GM21528 (cell line): ENCODE measurements around the gene FBF1.
A peak's percentile ranks its signal among the peaks of the same experiment; 100 is the strongest.
"Not testable (repeated sequence)": the region's sequence is repeated elsewhere in the genome, so short reads cannot be mapped to it uniquely, and the experiment has no call there.

ENCODE experiments used
- ATAC-seq: cut with Tn5 transposase; IDR thresholded peaks from one replicate; pipeline ENCODE4 v1.9.1; 2021; ENCODE audit warnings: mild to moderate bottlenecking, moderate library complexity; ENCODE audit not compliant: unreplicated experiment, low FRiP score

FBF1 gene, protein sequence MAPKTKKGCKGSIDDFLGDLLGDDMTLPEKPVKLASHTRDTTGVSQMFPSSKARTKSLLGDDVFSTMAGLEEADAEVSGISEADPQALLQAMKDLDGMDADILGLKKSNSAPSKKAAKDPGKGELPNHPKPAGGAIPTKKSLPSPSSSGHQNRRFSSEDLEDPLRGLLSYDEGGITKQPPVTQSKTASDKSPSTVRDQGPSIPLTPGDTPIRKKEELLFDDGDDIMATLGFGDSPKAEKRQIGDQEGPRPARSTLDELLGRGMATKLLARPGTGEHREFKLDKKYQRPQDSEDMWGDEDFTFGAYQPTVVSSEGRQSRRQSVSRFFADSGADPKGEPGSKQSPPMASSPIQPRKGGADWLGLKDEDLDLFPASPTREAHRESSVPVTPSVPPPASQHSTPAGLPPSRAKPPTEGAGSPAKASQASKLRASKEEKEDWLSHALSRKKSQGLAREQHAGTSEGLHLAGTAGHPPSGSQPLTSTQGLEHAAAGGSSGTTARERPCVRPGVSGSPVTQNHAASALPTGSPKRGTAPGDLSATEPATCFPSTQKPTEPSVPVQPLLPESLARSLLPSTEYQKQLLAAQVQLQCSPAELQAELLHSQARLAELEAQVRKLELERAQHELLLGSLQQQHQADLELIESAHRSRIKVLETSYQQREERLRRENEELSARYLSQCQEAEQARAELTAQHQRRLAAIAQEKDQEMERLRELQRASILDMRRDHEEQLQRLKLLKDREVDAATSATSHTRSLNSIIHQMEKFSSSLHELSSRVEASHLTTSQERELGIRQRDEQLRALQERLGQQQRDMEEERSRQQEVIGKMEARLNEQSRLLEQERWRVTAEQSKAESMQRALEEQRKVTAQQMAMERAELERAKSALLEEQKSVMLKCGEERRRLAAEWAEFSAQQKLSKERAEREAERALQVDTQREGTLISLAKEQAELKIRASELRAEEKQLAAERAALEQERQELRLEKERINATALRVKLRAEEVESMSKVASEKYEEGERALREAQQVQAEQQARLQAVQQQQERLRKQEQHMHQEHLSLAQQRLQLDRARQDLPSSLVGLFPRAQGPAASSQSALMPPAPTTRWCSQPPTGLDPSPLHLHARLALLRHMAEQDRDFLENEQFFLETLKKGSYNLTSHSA

DNA sequence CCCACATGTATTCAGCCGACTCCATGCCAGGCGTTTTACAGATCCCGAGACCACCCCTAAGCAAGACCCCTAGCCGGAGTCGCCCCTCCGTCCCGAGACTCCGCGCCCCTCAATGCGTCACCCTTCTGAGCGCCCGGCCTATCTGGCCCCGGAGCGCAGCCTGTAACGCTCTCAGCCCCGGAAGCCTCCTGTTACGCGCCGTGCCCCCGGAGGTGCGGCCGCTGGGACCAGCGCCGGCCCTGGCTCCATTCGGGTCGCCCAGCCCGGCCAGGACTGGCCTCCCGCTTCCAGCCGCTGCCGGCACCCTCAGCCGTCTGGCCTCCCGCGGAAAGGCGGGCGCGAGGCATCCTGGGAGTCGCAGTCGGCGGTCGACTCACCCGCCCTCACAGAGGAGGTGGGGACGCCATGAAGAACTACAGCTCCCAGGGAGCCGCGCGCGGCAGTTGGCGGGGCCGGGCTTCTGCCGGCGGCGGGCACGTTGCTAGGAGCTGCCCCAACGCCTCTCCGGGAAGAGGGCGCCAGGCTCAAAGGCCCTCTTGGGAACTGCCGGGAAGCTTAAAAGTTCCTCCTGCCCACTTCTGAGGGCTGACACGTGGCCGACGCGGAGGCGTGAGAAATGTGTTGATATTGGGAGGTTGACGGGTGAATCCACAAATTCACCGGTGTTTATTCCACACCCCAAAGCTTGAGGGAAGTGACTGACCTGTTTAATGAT lies at the start of gene FBF1:
Gene FBF1, minus strand, starts transcription at position 316 of the 715 bp plus-strand sequence. CDS start 2,893 bp downstream, outside the sequence.
- peak; percentile 92 for ATAC-seq

DNA sequence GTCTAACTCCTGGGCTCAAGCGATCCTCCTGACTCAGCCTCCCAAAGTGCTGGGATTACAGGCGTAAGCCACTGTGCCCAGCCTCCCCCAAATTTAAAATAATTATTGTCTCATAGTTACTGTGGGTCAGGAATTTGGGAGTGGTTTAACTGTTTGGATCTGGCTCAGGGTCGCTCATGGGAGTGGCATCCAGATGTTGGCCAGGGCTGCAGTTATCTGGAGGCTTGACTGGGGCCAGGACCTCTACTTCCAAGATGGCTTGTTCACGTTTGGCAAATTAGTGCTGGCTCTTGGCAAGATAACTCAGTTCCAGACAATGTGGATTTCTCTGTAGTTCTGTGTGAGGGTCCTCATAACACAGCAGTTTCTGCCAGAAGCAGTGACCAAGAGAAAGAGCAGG lies 46.2 kb upstream of the FBF1 start:
- ATAC-seq, result no peak

DNA sequence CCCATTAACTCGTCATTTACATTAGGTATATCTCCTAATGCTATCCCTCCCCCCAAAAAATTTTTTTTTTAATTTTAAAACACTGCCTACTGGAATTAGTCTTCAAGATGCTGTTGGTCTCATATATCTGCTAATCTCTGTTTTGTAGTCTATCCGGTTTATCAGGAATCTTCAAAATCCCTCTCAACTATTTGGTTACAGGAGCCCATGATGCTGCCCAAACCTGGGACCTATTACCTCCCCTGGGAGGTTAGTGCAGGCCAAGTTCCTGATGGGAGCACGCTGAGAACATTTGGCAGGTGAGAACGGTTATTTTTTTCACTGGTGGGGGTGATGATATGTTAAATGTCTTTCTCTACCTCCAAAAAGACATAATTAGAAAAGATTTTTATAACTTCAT lies 45.1 kb upstream of the FBF1 start:
- no peak for ATAC-seq

DNA sequence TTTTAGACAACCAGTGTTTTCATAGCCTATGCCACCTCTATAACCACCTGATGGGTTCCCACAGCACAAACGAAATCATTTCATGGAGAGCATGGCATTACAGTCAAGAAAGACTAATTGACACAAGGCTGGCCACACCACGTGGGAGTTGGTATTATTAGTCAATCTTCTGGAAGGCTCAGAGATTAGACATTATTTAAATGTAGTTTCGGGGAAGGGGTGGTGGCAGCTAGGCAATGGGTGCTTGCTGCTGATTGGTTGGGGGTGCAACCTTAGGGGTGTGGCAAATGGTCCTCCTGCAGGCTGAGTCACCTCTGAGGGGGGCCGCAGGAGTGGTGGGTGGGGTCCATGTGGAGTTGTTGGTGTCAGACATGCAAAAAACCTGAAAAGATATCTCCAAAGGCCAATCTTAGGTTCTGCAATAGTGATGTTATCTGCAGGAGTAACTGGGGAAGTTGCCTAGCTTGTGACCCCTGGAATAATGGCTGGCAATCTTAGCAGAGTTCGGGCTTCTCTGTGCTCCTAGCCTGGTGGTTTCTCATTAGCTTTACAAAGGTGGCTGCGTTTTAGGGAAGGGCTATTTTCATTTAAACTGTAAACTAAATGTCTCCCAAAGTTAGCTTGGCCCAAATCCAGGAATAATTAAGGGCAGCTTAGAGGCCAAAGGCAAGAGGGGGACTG lies 42.8 kb upstream of the FBF1 start:
- no peak for ATAC-seq

DNA sequence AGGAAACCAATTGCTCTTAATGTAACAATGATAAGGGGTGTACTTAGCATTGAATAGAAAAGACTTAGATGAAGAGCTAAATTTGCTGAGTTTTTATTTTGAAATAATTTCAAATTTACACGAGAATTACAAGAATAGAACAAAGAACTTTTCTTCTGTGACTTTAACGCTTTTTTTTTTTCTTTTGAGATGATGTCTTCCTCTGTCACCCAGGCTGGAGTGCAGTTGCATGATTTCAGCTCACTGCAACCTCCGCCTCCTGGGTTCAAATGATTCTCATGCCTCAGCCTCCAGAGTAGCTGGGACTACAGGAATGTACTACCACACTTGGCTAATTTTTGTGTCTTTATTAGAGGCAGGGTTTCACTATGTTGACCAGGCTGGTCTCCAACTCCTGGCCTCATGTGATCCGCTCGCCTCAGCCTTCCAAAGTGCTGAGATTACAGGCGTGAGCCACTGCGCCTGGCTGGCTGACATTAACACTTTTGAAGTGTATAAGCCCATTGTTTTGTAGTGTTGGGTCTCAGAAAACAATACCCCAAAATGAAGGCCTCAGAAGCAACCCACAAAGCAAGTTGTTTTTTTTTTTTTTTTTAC lies 40.3 kb upstream of the FBF1 start:
- no peak for ATAC-seq

DNA sequence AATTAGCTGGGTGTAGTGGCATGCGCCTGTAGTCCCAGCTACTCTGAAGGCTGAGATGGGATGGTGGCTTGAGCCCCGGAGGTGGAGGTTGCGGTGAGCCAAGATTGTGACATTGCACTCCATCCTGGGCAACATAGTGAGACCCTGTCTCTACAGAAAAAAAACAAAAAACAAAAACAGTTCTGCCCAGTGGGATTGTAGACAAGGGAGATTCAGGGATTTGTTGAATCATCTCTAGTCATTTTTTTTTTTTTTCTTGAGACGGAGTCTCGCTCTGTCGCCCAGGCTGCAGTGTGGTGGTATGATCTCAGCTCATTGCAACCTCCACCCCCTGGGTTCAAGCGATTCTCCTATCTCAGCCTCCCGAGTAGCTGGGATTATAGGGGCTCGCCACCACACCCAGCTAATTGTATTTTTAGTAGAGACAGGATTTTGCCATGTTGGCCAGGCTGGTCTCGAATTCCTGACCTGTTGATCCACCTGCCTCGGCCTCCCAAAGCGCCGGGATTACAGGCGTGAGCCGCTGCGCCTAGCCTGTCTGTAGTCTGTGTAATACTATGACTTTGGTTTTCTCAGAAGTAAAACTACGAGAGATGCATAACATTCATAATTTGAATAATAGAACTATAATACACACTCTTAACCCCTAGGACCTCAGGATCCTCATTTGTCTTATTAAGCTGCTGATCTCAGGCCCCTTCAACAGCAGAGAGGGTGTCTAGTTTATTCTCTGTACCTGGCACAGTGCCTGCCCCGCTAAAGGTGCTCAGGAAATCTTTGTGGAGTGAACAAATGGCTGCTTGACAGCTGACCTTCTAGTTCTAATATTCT lies 39.6 kb upstream of the FBF1 start:
- no peak for ATAC-seq

DNA sequence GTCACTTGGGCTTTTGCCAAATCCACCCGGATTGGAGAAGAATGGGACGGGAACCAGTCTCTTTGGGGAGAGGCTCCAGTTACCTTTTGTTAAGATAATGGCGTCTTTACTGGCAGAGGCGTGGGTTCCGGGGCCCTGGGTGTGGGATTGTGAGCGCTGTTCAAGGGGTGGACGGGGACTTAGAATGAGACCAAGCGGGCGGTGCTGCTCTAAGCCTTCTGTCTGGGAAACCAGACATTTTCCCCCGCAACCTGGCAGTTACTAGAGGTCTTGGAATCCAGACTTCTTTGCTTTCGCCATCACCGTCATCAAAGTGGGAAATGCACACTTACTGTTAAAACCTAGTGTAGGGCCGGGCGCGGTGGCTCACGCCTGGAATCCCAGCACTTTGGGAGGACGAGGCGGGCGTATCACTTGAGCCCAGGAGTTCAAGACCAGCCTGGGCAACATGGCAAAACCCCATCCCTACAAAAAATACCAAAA lies 38.9 kb upstream of the FBF1 start:
- ATAC-seq, result peak; percentile 24

DNA sequence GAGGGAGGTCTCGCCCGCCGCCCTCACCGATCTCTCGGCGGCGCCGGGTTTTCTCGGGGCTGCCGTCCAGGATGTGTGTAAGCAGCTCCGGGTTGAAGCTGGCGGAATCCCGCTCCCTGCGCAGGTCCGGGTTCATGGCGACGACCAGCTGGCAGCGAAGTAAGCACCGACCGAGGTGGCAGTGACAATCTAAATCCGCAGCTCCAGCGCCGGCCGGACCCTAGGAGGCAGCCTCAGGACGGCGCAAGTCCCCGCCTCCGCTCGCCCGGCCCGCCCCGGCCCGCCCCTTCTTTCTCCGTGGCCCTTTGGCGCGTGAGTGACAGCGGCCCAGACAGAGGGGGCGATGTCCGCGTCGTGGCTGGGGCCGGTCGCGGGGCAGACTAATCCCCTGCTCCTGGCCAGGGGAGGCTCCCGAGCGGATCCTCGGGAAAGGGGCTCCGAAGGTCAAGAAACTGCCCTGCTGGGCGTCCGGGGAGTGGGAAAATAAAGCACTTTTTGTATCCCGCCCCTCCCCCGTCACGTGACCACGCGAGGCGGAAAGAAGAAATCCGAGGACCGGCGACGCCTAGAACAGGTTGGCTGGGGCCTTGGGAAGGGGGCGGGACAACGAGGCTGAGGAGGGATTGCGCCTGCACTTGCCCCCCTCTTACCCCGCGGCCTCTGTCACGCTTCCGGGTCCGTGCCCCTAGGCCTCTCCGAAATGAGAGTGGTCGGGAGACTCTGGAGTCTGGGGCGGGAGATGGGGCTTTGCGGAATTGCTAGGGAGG lies 38.3 kb upstream of the FBF1 start, which contains the start of the genes ACOX1 and TEN1:
Gene ACOX1, minus strand, starts transcription at position 229 of the 767 bp plus-strand sequence. Its CDS starts 93 bp downstream, at position 136.
Gene TEN1, plus strand, starts transcription at position 303 of the 767 bp plus-strand sequence. CDS start 6,953 bp downstream, outside the sequence.
- ATAC-seq, result peak; percentile 84

DNA sequence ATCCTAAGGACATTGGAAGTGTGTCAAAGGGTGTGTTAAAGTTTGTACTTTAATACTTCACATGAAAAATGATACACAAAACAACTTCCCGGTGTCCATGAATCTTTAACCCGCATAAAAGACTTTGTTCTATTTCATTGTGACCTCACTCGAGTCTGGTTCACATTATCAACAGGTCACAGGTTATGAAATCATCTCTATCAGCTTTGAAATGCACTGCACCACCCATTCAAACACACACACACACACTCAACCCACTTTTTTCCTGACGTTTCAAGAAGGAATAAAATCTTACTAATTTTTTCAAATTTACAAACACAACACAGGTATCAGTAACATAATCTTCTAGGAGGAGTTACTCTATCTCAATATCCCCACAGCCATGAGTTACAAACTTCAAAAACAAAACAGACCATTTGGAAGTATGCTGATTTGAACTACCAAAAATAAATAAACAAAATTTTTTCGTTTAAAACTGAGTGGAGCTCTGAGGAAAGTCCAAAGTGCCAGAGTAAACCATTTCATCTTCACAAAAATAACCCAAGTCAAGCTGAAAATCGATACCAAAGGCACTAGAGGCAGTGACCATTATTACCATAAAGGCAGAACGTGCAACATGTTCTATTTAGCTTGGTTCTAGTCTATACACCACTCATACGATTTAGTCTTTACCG lies 35.5 kb upstream of the FBF1 start:
- no peak for ATAC-seq

DNA sequence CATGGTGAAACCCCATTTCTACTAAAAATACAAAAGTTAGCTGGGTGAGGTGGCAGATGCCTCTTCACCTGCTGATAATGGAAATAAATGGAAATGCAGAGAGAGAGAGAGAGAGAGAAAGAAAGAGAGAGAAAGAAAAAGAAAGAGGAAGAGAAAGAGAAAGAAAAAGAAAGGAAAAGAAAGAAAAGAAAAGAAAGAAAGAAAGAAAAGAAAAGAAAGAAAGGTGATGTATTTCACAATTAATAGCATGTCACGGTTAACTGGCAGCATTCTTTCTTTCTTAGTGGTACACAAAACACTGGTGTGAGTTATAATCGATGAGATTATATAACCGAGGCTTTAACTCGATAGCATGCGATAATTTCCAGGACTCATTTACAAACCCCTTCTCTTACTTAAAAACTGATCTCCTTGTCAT lies 34.9 kb upstream of the FBF1 start:
- no peak for ATAC-seq

DNA sequence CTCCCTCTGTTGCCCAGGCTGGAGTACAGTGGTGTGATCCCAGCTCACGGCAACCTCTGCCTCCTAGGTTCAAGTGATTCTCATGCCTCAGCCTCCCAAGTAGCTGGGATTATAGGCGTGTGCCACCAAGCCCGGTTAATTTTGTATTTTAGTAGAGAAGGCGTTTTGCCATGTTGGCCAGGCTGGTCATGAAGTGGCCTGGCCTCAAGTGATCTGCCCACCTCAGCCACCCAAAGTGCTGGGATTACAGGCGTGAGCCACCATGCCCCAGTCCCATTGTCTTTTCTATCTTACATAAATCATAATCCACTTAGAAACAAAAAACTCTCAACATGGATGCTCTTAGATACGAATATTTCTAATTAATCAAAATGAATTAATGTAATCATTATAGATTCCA lies 34.3 kb upstream of the FBF1 start:
- not testable (repeated sequence) for ATAC-seq

DNA sequence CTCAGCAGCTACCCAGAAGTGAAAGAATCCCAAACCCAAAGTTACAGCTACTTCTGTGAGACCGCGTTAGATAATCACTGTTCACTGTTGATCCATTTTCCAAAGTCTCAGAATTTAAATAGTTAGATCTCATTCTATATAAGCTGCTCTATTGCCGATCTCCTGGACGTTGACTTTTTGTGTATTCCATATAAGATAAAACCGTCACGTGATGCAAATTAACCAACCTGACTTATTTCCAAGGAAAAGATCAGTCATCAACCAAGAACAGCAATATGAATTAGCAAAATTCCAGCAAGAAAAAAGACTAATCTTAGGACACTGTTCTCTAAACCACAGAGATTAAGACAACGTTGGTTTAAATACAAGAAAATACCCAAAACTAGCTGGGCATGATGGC lies 29.8 kb upstream of the FBF1 start:
- ATAC-seq, result no peak

DNA sequence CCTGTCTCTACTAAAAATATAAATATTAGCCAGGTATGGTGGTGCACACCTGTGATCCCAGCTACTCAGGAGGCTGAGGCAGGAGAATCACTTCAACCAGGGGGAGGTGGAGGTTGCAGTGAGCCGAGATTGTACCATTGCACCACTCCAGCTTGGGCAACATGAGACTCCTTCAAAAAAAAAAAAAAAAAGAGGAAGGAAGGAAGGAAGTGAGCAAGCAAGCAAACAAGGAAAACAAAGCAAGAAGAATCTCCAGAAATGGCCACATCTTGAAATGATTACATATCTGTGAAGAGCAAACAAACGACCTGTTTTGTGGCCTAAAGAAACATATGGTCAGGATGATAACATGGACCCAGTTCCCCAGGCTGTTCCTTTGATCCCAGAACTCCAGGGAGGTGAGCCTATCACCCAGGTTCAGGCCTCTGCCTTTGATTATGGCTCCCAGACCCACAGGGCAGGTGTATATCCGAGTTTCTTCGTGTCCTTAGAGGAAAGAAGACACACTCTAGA lies 29.2 kb upstream of the FBF1 start:
- no peak for ATAC-seq

DNA sequence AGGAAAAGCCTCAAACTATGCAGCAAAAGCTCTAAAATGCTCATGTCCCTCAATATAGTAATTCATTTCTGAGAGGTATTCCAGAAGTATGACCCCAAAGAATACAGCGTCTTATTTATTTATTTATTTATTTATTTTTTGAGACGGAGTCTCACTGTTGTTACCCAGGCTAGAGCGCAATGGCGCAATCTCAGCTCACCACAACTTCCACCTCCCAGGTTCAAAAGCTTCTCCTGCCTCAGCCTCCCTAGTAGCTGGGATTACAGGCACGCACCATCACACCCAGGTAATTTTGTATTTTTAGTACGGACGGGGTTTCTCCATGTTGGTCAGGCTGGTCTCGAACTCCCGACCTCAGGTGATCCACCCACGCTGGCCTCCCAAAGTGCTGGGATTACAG lies 28.2 kb upstream of the FBF1 start:
- not testable (repeated sequence) for ATAC-seq

DNA sequence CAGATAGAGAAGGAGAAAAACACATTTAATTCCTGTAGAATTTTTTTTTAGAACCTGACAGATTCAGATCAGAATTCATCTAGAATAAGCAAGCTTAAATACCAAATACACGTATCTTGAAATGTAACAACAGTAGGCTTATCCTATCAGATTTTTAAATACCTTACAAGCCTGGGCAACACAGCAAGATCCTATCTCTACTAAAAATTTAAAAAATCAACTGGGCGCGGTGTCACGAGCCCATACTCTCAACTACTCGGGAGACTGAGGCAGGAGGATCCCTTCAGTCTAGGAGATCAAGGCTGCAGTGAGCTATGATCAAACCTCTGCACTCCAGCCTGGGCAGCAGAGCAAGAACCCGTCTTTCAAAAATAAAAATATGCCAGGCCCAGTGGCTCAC lies 24.6 kb upstream of the FBF1 start:
- ATAC-seq, result no peak

DNA sequence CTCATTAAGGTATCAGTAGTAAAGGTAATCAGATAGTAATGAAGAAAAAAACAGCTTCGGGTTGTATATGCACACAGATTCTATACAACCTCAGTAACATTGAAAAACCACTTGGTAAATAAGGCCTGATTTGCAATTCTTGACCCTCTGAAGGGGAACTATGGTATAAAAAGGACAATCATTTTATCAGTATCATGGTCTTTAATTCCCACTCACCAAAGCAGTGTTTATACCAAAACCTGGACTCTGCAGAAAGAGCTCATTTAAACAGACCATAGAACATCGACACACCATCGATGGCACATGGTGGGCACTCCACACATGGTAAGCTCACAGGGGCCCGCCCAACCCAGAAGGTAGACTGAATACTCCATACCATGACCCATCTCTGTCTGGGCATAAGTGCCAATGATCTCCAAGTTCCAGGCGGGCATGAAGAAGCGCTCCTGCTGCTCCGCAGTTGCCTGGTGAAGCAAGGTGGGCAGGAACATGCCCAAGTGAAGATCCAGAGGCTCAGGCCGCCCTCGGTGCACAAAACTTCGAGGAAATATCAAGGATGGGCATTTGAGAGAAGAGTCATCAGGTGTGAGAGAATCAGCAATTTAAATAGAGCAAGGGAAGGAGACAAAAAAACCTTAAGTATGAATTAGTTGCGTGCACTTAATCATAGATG lies 19.1 kb upstream of the FBF1 start:
- no peak for ATAC-seq
